H7 (cell line): Measurements from ENCODE around the gene PSMD5. TPM values are rescaled to one million over a fixed set of nuclear protein-coding genes. Genes with fewer than 3 reads are reported as not detected.
A peak's percentile ranks its signal among the peaks of the same experiment; 100 is the strongest.

Experiments
- DNase-seq: peaks from one replicate; pipeline ENCODE4 v3.0.0; 2012
- H3K27me3 ChIP-seq: 2 replicates; pipeline ENCODE4 v1.6.0; 2011; ENCODE audit warnings: mild to moderate bottlenecking, low read length; ENCODE audit not compliant: control insufficient read depth, insufficient read depth
- H3K36me3 ChIP-seq: replicated peaks from 2 replicates; pipeline ENCODE4 v1.5.1; 2011; ENCODE audit warnings: low read length; ENCODE audit not compliant: control insufficient read depth, insufficient read depth
- H3K4me3 ChIP-seq: 2 replicates; pipeline ENCODE4 v1.5.1; 2011; ENCODE audit warnings: low read depth, mild to moderate bottlenecking, control low read depth, low read length, moderate library complexity; ENCODE audit not compliant: insufficient read depth
- total RNA-seq: library from RNA; depleted of rRNA; stranded (reverse); fragments of >200 nt; shearing (Covaris generic); gene quantifications from 2 replicates; pipeline ENCODE4 v1.2.3, GENCODE V29; 2014

PSMD5 gene
- total RNA-seq, 1 experiment from 2014 or later: 25.6 TPM

GRCh38 chr9:120878188-120879130, 35.7 kb upstream of the PSMD5 start:
- H3K4me3 ChIP-seq: no peak overlapping the region
- H3K27me3 ChIP-seq: peaks cover 3% of the 10 kb centered on the region; the same call in 1 of the 2 replicates
- no peak for DNase-seq
- H3K36me3 ChIP-seq: no peaks in the 10 kb centered on the region

DNA sequence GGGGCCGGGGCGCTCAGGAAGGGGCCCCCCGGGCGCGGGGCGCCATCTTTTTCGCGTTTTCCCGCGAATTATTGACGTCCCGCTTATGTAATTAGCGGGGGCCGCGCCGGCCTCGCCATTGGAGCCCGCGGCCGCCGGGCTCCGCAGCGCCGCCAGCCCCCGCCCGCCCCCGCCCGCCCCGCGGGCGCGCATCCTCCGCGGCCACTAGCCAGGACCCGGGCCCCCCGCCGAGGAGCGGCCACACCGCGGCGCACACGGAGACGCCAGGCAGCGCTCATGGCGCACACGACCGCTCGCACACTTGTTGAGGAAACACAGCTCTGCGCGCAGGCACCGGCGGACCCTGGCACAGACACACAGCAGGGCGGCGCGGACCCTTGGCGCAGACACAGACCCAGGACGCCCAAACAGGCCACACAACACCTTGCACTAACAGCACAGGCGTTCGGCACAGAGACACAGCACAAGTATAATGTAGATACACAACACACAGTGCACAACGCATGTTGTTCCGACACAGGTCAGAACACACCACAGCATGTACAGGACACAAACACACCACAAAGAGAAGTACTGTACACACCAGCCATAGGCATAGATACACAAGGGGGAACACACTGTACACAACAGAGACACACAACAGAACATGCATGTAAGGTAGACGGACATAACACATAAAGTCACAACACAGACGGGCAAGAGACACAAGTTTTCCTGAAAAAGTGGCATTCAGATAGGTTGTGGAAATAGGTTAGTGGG, 34.7 kb upstream of the PSMD5 start:
- H3K36me3 ChIP-seq: no peaks in the 10 kb centered on the region
- H3K4me3 ChIP-seq: peak overlapping the region; percentile 74
- peaks cover 3% of the 10 kb centered on the region; the same call in 1 of the 2 replicates for H3K27me3 ChIP-seq
- peak; percentile 90 for DNase-seq

- peaks cover 4% of the 10 kb centered on the region for H3K36me3 ChIP-seq
- no peak for DNase-seq
- H3K27me3 ChIP-seq: peaks cover 3% of the 10 kb centered on the region; the same call in 1 of the 2 replicates
- H3K4me3 ChIP-seq: peak within 1 kb of the TSS; percentile 74
These were observed 34.1 kb upstream of the PSMD5 start, which contains the start of gene PHF19 for GRCh38 chr9:120876842-120877240. Gene PHF19 (minus strand): TSS chr9:120877188. CDS start chr9:120874741, 2,447 bp downstream.

- H3K27me3 ChIP-seq: peaks cover 3% of the 10 kb centered on the region; the same call in 1 of the 2 replicates
- H3K4me3 ChIP-seq: peak overlapping the region; percentile 74
- DNase-seq: peak; percentile 90
- peaks cover 6% of the 10 kb centered on the region for H3K36me3 ChIP-seq
These were observed 33.5 kb upstream of the PSMD5 start for GRCh38 chr9:120875954-120876841.

- Histone ChIP-seq H3K36me3 (peaks cover 6% of the 10 kb centered on the region), H3K27me3 (peaks cover 3% of the 10 kb centered on the region; the same call in 1 of the 2 replicates), H3K4me3 (peak overlapping the region; percentile 74)
- DNase-seq: peak; percentile 73
These were observed 32.9 kb upstream of the PSMD5 start for GRCh38 chr9:120875643-120875953.

GRCh38 chr9:120875195-120875565, 32.5 kb upstream of the PSMD5 start:
- Histone ChIP-seq H3K27me3 (peaks cover 3% of the 10 kb centered on the region; the same call in 1 of the 2 replicates), H3K4me3 (no peak overlapping the region)
- no peak for DNase-seq

DNA sequence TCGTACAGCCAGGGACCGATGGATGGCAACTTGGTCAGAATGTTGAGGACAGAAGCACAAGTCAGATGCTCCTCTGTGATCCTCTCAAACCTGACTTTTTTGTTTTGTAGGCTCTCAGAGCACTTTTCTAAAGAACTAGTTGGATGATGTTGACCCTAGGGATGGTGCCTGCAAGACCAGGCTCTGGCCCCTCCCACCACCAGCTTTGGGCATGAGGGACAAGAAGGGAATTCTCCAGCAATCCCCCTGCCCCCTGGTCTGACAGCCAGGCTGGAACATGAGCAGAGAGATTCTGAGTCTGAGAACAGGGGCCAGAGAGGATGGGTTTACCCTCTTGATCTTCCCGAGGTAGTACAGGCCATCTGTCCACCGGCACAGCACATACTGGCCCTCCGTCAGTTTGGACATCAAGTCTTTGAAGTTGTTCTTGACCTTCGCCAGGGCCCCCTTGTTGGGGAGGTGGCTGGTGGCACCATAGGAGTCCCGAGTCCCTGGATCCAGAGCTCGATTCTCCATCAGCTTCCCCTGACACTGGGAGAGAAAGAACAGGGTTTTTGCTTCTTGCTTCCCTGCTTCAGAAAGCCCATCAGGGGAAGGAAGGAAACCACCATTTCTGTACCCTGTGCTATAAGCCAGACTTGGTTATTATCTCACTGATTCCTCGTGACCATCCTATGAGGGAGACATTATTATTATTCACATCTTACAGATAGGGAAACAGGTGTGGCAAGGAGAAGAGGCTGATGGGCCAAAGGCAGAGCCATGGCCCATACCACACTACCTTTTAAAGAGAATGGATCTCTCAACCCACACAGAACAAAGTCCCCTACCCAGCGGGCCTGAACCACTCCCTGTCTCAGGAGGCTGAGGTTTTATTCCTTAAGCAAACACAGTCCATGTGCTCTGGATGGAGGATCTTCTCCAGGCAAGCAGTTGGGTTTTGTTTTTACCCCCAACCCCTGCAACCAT, 31.8 kb upstream of the PSMD5 start:
- Histone ChIP-seq H3K27me3 (peaks cover 3% of the 10 kb centered on the region; the same call in 1 of the 2 replicates), H3K36me3 (peaks cover 6% of the 10 kb centered on the region), H3K4me3 (no peak overlapping the region)
- no peak for DNase-seq

More at GRCh38 chr9:120875195-120875565, 32.5 kb upstream of the PSMD5 start:
- peaks cover 6% of the 10 kb centered on the region for H3K36me3 ChIP-seq

- DNase-seq: peak; percentile 90
- H3K4me3 ChIP-seq: no peak overlapping the region
- H3K36me3 ChIP-seq: peaks cover 6% of the 10 kb centered on the region
- H3K27me3 ChIP-seq: peaks cover 3% of the 10 kb centered on the region; the same call in 1 of the 2 replicates
These were observed 30.8 kb upstream of the PSMD5 start for GRCh38 chr9:120873512-120873911.

- no peaks in the 10 kb centered on the region for H3K27me3 ChIP-seq
- no peak for DNase-seq
- peaks cover 6% of the 10 kb centered on the region for H3K36me3 ChIP-seq
- H3K4me3 ChIP-seq: no peak overlapping the region
These were observed 30.2 kb upstream of the PSMD5 start for GRCh38 chr9:120872791-120873502.

DNA sequence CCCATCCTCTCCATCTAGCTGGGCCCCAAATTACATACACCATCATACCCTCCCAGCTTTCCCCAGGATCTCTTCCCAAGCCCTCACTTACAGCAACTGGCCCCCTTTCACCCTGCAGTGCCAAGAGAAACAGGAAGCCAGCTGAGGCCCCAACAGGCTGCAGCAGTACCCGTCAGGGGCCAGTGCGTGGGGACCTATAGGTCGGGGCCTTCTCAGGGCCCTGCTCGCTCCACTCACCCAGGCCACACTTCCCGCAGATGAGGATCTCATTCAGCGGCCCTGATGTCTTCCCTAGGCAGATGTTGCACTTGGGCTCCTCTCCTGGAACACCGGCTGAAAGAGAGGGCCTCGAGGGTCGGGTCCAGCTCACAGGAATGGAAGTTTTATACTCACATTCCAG, 27.5 kb upstream of the PSMD5 start:
- peak; percentile 18 for DNase-seq
- Histone ChIP-seq H3K4me3 (no peak overlapping the region), H3K36me3 (peaks cover 9% of the 10 kb centered on the region), H3K27me3 (no peaks in the 10 kb centered on the region)

DNA sequence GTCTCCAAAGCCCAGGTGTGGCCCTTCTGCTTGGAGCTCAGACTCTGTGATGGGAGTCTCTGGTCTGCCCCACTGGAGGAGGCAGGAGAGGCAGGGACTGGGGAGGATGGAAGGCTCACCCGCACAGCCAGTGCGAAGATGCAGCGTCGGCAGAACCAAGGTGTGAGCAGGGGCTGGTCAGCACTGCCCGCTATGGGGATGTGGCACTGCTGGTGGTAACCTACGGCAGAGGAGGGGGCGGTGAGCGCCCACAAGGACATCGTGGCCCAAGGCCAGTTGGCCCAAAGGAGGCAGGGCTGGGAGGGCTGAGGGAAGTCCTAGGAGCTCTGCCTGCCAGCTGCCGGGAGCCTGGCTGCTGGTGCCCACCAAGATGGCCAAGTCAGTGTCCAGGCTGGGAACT, 27.0 kb upstream of the PSMD5 start:
- H3K36me3 ChIP-seq: peaks cover 9% of the 10 kb centered on the region
- DNase-seq: peak; percentile 28
- no peak overlapping the region for H3K4me3 ChIP-seq
- no peaks in the 10 kb centered on the region for H3K27me3 ChIP-seq

- no peak for DNase-seq
- Histone ChIP-seq H3K27me3 (no peaks in the 10 kb centered on the region), H3K4me3 (peak overlapping the region; percentile 53), H3K36me3 (peaks cover 9% of the 10 kb centered on the region)
These were observed 26.6 kb upstream of the PSMD5 start for GRCh38 chr9:120869360-120869687.
